ENCODE results near the gene HYCC2. TPM values are rescaled to one million over a fixed set of nuclear protein-coding genes. Genes with fewer than 3 reads are reported as not detected.

HYCC2 gene
- total and polyA plus RNA-seq, 2 donors: 3.5 to 42.8 TPM

Small RNA genes within 50 kb of the gene (small RNA-seq; reads per million reads assigned to genes)
- not detected for gene RNU6-1206P

Other genes with a start within 250 kb of the HYCC2 start
- 251 TPM for gene CLK1, start 207.0 kb downstream of the HYCC2 start, total RNA-seq
- gene CLK1, start 207.0 kb downstream of the HYCC2 start, polyA plus RNA-seq: 101 TPM
- 83.1 TPM for gene PPIL3, start 182.6 kb downstream of the HYCC2 start, total RNA-seq
- 13.2 TPM for gene PPIL3, start 182.6 kb downstream of the HYCC2 start, polyA plus RNA-seq
- 31.6 TPM for gene NIF3L1, start 182.3 kb downstream of the HYCC2 start, total RNA-seq
- gene NIF3L1, start 182.3 kb downstream of the HYCC2 start, polyA plus RNA-seq: 27.8 TPM
- gene ORC2, start 108.0 kb downstream of the HYCC2 start, total RNA-seq: 35.2 TPM
- 7.6 TPM for gene ORC2, start 108.0 kb downstream of the HYCC2 start, polyA plus RNA-seq
- 53.2 TPM for gene NDUFB3, start 330 bp upstream of the HYCC2 start, total RNA-seq
- gene NDUFB3, start 330 bp upstream of the HYCC2 start, polyA plus RNA-seq: 63.4 TPM
- gene CFLAR, start 44.5 kb upstream of the HYCC2 start, total RNA-seq: 107 TPM
- 50.0 TPM for gene CFLAR, start 44.5 kb upstream of the HYCC2 start, polyA plus RNA-seq
- gene CASP10, start 111.5 kb upstream of the HYCC2 start, total RNA-seq: 19.2 TPM
- gene CASP10, start 111.5 kb upstream of the HYCC2 start, polyA plus RNA-seq: 3.4 TPM
- gene CASP8, start 188.9 kb upstream of the HYCC2 start, total RNA-seq: 29.9 TPM
- gene CASP8, start 188.9 kb upstream of the HYCC2 start, polyA plus RNA-seq: 9.3 TPM